HCT116 (cell line): ENCODE data around the gene SGK1. TPM values are rescaled to one million over a fixed set of nuclear protein-coding genes. Genes with fewer than 3 reads are reported as not detected.

Experiments used
- ATAC-seq: fragments of 200-7000 bp; cut with Tn5 transposase; 2 replicates; pipeline ENCODE4 v1.9.1; 2020; ENCODE audit warnings: mild to moderate bottlenecking, moderate library complexity
- BruUV-seq: library from RNA; stranded (reverse); fragments of 400-500 nt; replicated peaks from 2 replicates; lab custom pipeline; 2021; lab: Mats Ljungman, UMichigan
- CTCF ChIA-PET: fragments of 300-600 bp; sonication (Branson Sonifier 250); formaldehyde crosslinking; loops from one replicate; lab custom pipeline; 2021; ENCODE audit warnings: antibody characterized with exemption; lab: Charles Lee
- POLR2A ChIA-PET: fragments of 300-600, 350-600 bp; sonication (Branson Sonifier 250); formaldehyde crosslinking; loops from one replicate; lab custom pipeline; 2021; ENCODE audit warnings: antibody characterized with exemption; lab: Charles Lee
- RAD21 ChIA-PET, 2 experiments: fragments of 300-600 bp; sonication (Branson Sonifier 250); formaldehyde crosslinking; loops; one replicate each; lab custom pipeline; 2023; ENCODE audit warnings: low total read pairs in 2 of 2; ENCODE audit not compliant: uncharacterized antibody in 2 of 2, unreplicated experiment in 2 of 2, low non-redundant PET in 1 of 2; lab: Charles Lee
- DNase-seq: peaks from one replicate; pipeline ENCODE4 v3.0.0-alpha.2; 2010; ENCODE audit warnings: low read depth, low spot score
- H2AFZ ChIP-seq: fragments of 200-600 bp; shearing (Covaris generic), sonication (generic); 2 replicates; pipeline ENCODE4 v1.6.1; 2017; ENCODE audit warnings: low read depth, mixed run types, mixed read lengths, antibody characterized with exemption, low read length; ENCODE audit not compliant: poor library complexity, severe bottlenecking
- H3K27ac ChIP-seq: 2 replicates; pipeline ENCODE4 v1.5.1; 2012; ENCODE audit warnings: low read depth, low read length
- H3K27me3 ChIP-seq: fragments of 200-600 bp; sonication (generic); 2 replicates; pipeline ENCODE4 v1.6.1; 2016; ENCODE audit warnings: mixed run types, low read length, mixed read lengths; ENCODE audit not compliant: insufficient read depth
- H3K36me3 ChIP-seq, 2 experiments: fragments of 200-500 bp in 1 of 2; fragments of 200-600 bp in 1 of 2; sonication (Bioruptor generic) in 1 of 2; sonication (generic) in 1 of 2; 2 replicates each; pipeline versions ENCODE4 v1.5.1 to v1.6.1; 2014 to 2016; ENCODE audit warnings: low read length in 2 of 2, inconsistent platforms in 1 of 2, mixed read lengths in 1 of 2, mixed run types in 1 of 2; ENCODE audit not compliant: insufficient read depth in 2 of 2, control insufficient read depth in 1 of 2
- H3K4me1 ChIP-seq, 2 experiments: fragments of 200-600 bp in 1 of 2; sonication (generic) in 1 of 2; 2 replicates each; pipeline versions ENCODE4 v1.5.1 to v1.6.1; 2012 to 2017; ENCODE audit warnings: low read length in 2 of 2, inconsistent platforms in 1 of 2, mild to moderate bottlenecking in 1 of 2, mixed read lengths in 1 of 2, mixed run types in 1 of 2, moderate library complexity in 1 of 2; ENCODE audit not compliant: insufficient read depth in 2 of 2, control insufficient read depth in 1 of 2
- H3K4me2 ChIP-seq: fragments of 200-600 bp; sonication (generic); 2 replicates; pipeline ENCODE4 v1.6.1; 2017; ENCODE audit warnings: mixed run types, low read length, mixed read lengths
- H3K4me3 ChIP-seq, 2 experiments: fragments of 200-600 bp in 1 of 2; sonication (generic) in 1 of 2; replicated peaks in 1 of 2; 2 replicates each; pipeline ENCODE4 v1.5.1; 2011 to 2016; ENCODE audit warnings: low read length in 2 of 2, control low read depth in 1 of 2, low read depth in 1 of 2, mild to moderate bottlenecking in 1 of 2, mixed read lengths in 1 of 2, mixed run types in 1 of 2
- H3K79me2 ChIP-seq: fragments of 200-600 bp; sonication (generic); 2 replicates; pipeline ENCODE4 v1.6.1; 2017; ENCODE audit warnings: mild to moderate bottlenecking, mixed run types, low read length, moderate library complexity, mixed read lengths; ENCODE audit not compliant: insufficient read depth
- H3K9ac ChIP-seq: fragments of 200-600 bp; sonication (generic); 2 replicates; pipeline ENCODE4 v1.6.1; 2016; ENCODE audit warnings: low read length, mixed read lengths
- H3K9me2 ChIP-seq: fragments of 200-600 bp; sonication (generic), shearing (Covaris generic); 2 replicates; pipeline ENCODE4 v1.6.1; 2017; ENCODE audit warnings: mixed run types, mild to moderate bottlenecking, moderate library complexity; ENCODE audit not compliant: insufficient read depth
- H3K9me3 ChIP-seq, 2 experiments: fragments of 200-500 bp in 1 of 2; fragments of 200-600 bp in 1 of 2; sonication (Bioruptor generic) in 1 of 2; sonication (generic) in 1 of 2; 2 replicates each; pipeline ENCODE4 v1.6.1; 2014 to 2017; ENCODE audit warnings: low read length in 2 of 2, mixed read lengths in 2 of 2, inconsistent platforms in 1 of 2, low read depth in 1 of 2, mild to moderate bottlenecking in 1 of 2, mixed run types in 1 of 2, moderate library complexity in 1 of 2; ENCODE audit not compliant: control insufficient read depth in 1 of 2, insufficient read depth in 1 of 2
- H4K20me1 ChIP-seq: fragments of 200-600 bp; sonication (generic), shearing (Covaris generic); 2 replicates; pipeline ENCODE4 v1.6.1; 2017; ENCODE audit warnings: mixed run types, mild to moderate bottlenecking, moderate library complexity; ENCODE audit not compliant: insufficient read depth
- CEBPB ChIP-seq: IDR thresholded peaks from 2 replicates; pipeline ENCODE4 v1.6.1; 2012; ENCODE audit warnings: low read depth
- EGR1 ChIP-seq: IDR thresholded peaks from 2 replicates; pipeline ENCODE4 v1.6.1; 2012; ENCODE audit warnings: low read depth
- ELF1 ChIP-seq: IDR thresholded peaks from 2 replicates; pipeline ENCODE4 v1.6.1; 2012; ENCODE audit warnings: low read depth, borderline replicate concordance
- EZH2 ChIP-seq: fragments of 200-600 bp; sonication (generic); IDR thresholded peaks from 2 replicates; pipeline ENCODE4 v1.6.1; 2017; ENCODE audit warnings: antibody characterized with exemption, mixed run types
- FOSL1 ChIP-seq: IDR thresholded peaks from 2 replicates; pipeline ENCODE4 v1.6.1; 2012; ENCODE audit warnings: low read depth
- JUND ChIP-seq: IDR thresholded peaks from 2 replicates; pipeline ENCODE4 v1.6.1; 2012
- POLR2A ChIP-seq: IDR thresholded peaks from 2 replicates; pipeline ENCODE4 v1.7.0; 2011; ENCODE audit warnings: borderline replicate concordance; ENCODE audit not compliant: insufficient read depth, insufficient read length; ENCODE audit errors: extremely low read depth
- POLR2AphosphoS5 ChIP-seq: IDR thresholded peaks from 2 replicates; pipeline ENCODE4 v1.6.1; 2011; ENCODE audit warnings: mild to moderate bottlenecking, low read depth, low read length, moderate library complexity
- RAD21 ChIP-seq: IDR thresholded peaks from 2 replicates; pipeline ENCODE4 v1.6.1; 2012; ENCODE audit warnings: low read depth, mild to moderate bottlenecking
- SIN3A ChIP-seq: IDR thresholded peaks from 2 replicates; pipeline ENCODE4 v1.6.1; 2012; ENCODE audit warnings: low read depth
- SP1 ChIP-seq: IDR thresholded peaks from 2 replicates; pipeline ENCODE4 v1.6.1; 2012; ENCODE audit warnings: low read depth
- TCF7L2 ChIP-seq: IDR thresholded peaks from 2 replicates; pipeline ENCODE4 v1.7.0; 2011; ENCODE audit warnings: borderline replicate concordance, inconsistent platforms; ENCODE audit not compliant: insufficient read depth, insufficient read length; ENCODE audit errors: extremely low read depth
- YY1 ChIP-seq: IDR thresholded peaks from 2 replicates; pipeline ENCODE4 v1.6.1; 2011; ENCODE audit warnings: low read length, low read depth, moderate library complexity, mild to moderate bottlenecking; ENCODE audit not compliant: insufficient replicate concordance; ENCODE audit errors: extremely low read depth
- ZNF274 ChIP-seq: fragments of 200-500 bp; sonication (Bioruptor generic); IDR thresholded peaks from 2 replicates; pipeline ENCODE4 v1.6.1; 2014; ENCODE audit warnings: mild to moderate bottlenecking, low read depth, low read length, inconsistent platforms
- intact Hi-C: fragments of 100-400 bp; cut with micrococcal nuclease; formaldehyde crosslinking; loops from 2 replicates; pipeline ENCODE4 v1.10.0; 2022
- total RNA-seq: library from RNA; stranded (reverse); gene quantifications from one replicate; pipeline ENCODE4 v1.2.1, GENCODE V29; 2021; ENCODE audit not compliant: unreplicated experiment
- TF ChIP-seq, protein P1 (sequence below), 3 experiments: fragments of 200-600 bp in 1 of 3; sonication (generic) in 1 of 3; IDR thresholded peaks in 2 of 3; conservative IDR thresholded peaks in 1 of 3; 2 replicates each; pipeline ENCODE4 v1.5.1; 2012 to 2017; ENCODE audit warnings: low read depth in 2 of 3, low read length in 2 of 3, antibody characterized with exemption in 1 of 3, borderline replicate concordance in 1 of 3, control low read depth in 1 of 3, mild to moderate bottlenecking in 1 of 3, mixed read lengths in 1 of 3, mixed run types in 1 of 3, moderate library complexity in 1 of 3; ENCODE audit not compliant: insufficient read depth in 1 of 3
- TF ChIP-seq, protein P2 (sequence below): IDR thresholded peaks from 2 replicates; pipeline ENCODE4 v1.6.1; 2012; ENCODE audit warnings: low read depth
- TF ChIP-seq, protein P3 (sequence below): IDR thresholded peaks from 2 replicates; pipeline ENCODE4 v1.6.1; 2012

SGK1 gene
- total RNA-seq, 1 experiment from 2014 or later = 4.5 TPM

DNA sequence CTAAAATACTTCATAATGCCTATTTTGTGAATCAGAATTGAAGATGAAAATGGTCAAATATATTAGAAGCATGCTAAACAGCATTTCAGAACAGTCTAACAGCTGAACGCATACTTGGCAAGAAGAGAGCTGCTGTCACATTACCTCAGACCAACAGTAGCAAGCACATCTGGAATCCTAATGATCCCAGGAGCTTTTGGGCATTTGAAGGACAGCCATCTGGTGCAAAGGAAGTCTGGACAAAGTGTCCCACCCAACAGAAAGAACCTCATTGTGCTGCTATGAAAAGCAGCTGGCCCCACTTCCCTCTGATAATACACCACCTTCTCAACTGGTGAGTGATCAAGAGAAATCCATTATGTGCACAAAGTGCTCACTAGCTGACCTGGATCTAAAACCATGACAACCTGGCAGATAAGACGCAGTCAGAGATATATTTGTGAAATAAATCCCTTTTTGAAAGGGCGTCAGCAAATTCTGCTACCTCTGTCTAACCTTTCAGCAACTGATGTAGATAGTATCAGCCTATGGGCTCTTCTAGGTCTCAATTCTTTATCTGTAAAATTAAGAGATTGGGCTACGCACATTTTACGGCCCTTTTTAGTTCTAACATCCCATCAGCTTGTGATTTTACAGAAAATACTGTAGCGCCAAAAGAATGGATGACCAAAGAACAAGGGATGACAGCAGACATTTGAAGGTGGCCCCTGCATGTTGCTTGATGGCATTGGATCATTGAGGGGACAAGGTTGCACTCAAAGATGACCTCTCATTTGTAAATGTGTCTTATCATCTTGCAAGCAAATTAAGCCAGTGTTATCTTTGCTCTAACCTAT, 78.7 kb downstream of the SGK1 start:
- POLR2A ChIA-PET = no interaction called here
- Histone ChIP-seq H3K4me2 (no peak overlapping the region), H3K27me3 (no peaks in the 10 kb centered on the region), H4K20me1 (no peaks in the 10 kb centered on the region), H2AFZ (no peak overlapping the region), H3K4me3 (no peak overlapping the region), H3K27ac (no peak overlapping the region), H3K9me3 (no peaks in the 10 kb centered on the region), H3K9me2 (no peaks in the 10 kb centered on the region), H3K36me3 (no peaks in the 10 kb centered on the region), H3K4me1 (peaks cover 0 to 7% of the 10 kb centered on the region in 2 experiments; a peak in 2 of 4 replicates), H3K9ac (no peak overlapping the region), H3K79me2 (no peaks in the 10 kb centered on the region)
- DNase-seq = no peak
- intact Hi-C loops = no loop called here
- BruUV-seq = no TSS peak
- CTCF ChIA-PET = no interaction called here
- TF ChIP-seq RAD21 (no peak), JUND (no peak), FOSL1 (no peak), TCF7L2 (no peak), POLR2AphosphoS5 (no peak), SP1 (no peak), ELF1 (no peak), EGR1 (no peak), YY1 (no peak), POLR2A (no peak), EZH2 (no peak), CEBPB (no peak), ZNF274 (no peak), SIN3A (no peak)
- TF ChIP-seq, protein P1, sequence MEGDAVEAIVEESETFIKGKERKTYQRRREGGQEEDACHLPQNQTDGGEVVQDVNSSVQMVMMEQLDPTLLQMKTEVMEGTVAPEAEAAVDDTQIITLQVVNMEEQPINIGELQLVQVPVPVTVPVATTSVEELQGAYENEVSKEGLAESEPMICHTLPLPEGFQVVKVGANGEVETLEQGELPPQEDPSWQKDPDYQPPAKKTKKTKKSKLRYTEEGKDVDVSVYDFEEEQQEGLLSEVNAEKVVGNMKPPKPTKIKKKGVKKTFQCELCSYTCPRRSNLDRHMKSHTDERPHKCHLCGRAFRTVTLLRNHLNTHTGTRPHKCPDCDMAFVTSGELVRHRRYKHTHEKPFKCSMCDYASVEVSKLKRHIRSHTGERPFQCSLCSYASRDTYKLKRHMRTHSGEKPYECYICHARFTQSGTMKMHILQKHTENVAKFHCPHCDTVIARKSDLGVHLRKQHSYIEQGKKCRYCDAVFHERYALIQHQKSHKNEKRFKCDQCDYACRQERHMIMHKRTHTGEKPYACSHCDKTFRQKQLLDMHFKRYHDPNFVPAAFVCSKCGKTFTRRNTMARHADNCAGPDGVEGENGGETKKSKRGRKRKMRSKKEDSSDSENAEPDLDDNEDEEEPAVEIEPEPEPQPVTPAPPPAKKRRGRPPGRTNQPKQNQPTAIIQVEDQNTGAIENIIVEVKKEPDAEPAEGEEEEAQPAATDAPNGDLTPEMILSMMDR (IDR thresholded peaks at IDR 0.05 in 2 of 3, conservative IDR thresholded peaks at IDR 0.05 in 1 of 3; ENCODE audit: borderline replicate concordance in 1 of 3, insufficient read depth in 1 of 3, low read depth in 2 of 3, low read length in 2 of 3) = no peak
- TF ChIP-seq, protein P2, sequence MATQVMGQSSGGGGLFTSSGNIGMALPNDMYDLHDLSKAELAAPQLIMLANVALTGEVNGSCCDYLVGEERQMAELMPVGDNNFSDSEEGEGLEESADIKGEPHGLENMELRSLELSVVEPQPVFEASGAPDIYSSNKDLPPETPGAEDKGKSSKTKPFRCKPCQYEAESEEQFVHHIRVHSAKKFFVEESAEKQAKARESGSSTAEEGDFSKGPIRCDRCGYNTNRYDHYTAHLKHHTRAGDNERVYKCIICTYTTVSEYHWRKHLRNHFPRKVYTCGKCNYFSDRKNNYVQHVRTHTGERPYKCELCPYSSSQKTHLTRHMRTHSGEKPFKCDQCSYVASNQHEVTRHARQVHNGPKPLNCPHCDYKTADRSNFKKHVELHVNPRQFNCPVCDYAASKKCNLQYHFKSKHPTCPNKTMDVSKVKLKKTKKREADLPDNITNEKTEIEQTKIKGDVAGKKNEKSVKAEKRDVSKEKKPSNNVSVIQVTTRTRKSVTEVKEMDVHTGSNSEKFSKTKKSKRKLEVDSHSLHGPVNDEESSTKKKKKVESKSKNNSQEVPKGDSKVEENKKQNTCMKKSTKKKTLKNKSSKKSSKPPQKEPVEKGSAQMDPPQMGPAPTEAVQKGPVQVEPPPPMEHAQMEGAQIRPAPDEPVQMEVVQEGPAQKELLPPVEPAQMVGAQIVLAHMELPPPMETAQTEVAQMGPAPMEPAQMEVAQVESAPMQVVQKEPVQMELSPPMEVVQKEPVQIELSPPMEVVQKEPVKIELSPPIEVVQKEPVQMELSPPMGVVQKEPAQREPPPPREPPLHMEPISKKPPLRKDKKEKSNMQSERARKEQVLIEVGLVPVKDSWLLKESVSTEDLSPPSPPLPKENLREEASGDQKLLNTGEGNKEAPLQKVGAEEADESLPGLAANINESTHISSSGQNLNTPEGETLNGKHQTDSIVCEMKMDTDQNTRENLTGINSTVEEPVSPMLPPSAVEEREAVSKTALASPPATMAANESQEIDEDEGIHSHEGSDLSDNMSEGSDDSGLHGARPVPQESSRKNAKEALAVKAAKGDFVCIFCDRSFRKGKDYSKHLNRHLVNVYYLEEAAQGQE = no peak
- TF ChIP-seq, protein P3, sequence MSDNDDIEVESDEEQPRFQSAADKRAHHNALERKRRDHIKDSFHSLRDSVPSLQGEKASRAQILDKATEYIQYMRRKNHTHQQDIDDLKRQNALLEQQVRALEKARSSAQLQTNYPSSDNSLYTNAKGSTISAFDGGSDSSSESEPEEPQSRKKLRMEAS = no peak
- RAD21 ChIA-PET = no interaction called here
- ATAC-seq = no peak
